HG03064 (cell line): ENCODE data around the gene SYPL1.
"Not testable (repeated sequence)": the region's sequence is repeated elsewhere in the genome, so short reads cannot be mapped to it uniquely, and the experiment has no call there.

Experiments used
- ATAC-seq: cut with Tn5 transposase; IDR thresholded peaks from one replicate; pipeline ENCODE4 v1.9.1; 2021; ENCODE audit warnings: low read depth; ENCODE audit not compliant: unreplicated experiment

SYPL1 gene

DNA sequence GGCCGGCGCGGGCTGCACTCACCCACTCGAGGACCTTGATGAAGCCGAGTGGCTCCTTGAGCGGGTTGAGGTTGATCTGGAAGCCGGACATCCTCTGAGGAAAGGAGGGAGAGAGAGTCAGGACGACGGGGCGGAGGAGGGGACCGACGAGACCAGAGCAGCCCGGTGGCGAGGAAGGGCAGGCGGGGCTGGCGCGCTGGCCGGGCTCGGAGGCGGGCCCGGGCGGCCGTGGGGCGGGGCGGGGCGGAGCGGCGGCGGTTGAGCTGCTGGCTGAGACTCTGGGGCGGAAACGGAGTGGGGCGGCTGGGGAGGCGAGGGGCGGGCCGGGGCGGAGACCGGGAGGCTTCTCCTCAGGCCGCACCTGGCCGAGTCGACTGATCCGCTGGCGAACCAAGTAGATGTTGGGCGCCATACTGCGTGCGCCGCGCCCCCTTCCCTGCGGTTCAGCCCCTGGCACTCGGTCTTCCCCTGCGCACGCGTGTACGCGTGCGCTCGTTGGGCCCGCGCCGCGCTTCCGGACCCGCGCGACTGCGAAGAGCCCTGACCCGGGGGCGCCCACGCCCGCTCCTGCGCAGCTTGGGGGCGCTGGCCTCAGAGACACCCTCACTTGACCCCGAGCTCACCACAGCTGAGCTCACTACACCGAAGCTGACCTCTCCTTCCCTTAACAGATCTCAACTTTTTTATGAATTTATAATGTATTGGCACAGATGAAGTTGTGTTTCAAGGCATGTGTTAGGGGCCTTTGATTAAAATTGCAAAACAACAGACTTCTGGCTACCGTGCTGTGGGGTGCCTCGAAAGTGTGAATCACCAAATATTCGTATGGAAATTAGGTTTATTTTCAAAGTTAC is at the start of gene SYPL1:
TSS of gene SYPL1 (minus strand) at position 195 of the 854 bp plus-strand sequence. CDS start at position 91, 104 bp downstream.
- ATAC-seq = peak; percentile 67

DNA sequence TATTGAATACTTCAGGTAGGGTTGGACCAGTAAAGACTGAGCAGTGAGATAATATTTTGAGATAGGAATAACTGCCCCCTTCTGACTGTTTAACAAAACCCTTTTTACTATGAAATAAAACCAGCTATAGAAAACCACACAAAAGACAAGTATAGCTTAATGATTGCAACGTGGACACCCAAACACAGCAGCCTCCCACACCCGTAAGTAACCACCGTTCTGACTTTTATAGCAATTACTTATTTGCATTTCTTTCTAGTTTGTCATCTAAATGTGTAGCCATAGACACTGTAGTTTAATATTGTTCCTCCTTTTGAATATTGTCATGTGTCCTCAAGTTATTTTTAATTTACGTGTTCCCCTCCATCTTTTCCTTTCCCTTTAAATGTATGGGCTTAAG is 42.9 kb upstream of the SYPL1 start:
- ATAC-seq = no peak

DNA sequence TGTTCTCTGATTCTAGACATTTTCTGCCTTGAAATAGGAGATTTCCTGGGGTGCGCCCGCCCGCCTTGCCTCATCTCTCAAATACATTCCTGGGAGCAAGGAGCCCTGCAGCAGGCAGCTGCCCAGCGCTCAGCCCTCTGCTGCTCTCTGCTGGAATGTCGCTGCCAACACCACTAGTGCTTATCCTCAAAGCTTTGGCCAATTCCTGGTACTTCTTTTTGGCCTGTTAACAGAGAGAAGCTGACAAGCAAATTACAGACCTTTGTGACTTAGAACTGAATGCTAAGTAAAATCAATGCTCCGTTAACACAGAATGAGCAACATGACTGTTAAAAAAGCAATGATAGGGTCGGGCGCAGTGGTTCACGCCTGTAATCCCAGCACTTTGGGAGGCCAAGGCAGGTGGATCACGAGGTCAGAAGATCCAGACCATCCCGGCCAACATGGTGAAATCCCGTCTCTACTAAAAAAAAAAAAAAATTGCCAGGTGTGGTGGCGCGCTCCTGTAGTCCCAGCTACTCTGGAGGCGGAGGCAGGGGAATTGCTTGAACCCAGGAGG is 41.9 kb upstream of the SYPL1 start:
- ATAC-seq = no peak

DNA sequence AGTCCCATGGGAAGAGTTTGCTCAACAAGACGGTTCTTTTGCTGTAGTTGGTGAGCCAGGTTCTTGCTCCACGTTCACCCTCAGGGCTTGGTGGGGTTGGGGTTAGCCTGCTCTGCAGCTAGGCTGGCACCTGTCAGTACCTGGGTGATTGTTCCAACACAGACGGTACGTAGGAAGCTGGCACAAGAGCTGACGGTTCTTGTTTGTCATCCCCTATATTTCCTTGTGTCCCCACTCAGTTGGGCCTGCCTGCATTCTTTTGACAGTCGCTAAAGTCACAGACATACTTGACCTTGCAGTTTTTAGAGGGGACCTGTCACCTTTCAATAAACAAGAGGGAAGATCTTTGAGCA is 40.2 kb upstream of the SYPL1 start:
- ATAC-seq = no peak

DNA sequence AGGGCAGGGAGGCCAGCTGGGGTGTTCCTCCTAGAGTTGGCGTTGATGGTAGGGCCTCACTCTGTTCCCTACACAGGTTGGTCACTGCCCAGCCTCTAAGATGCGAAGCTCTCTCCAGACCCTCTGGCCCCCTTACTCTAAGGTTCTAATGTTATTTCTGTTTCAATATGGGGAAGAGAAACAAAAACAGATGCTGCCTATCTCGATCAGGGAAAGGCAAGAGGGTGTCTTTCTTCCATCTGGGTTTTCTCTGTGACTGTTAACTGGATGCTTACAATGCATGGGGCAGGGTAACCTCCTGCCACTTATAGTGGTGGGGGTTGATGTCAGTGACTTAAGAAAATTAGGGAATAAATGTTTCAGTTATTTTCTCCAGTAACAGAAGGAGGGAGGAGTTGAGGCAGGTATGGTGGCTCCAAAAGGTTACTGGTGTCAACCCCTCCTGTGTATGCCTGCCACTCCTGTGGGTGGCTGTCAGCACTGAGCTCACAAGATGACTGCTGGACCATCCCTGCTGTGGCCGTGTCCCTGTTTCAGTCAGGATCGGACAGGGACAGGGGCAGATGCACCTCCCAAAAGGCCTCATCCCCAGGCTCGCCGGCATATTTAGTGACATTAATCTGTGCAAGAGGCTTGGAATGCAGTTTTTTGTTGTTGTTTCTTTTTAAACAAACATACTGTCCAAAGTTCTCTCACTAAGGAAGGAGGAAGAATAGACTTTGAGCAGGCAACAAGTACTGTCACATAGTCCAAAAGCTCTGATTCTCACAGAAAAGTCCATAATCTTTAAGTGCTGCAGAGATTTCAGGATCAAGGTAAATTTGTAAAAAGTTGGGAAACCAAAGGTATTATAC is 39.6 kb upstream of the SYPL1 start:
- ATAC-seq = no peak

DNA sequence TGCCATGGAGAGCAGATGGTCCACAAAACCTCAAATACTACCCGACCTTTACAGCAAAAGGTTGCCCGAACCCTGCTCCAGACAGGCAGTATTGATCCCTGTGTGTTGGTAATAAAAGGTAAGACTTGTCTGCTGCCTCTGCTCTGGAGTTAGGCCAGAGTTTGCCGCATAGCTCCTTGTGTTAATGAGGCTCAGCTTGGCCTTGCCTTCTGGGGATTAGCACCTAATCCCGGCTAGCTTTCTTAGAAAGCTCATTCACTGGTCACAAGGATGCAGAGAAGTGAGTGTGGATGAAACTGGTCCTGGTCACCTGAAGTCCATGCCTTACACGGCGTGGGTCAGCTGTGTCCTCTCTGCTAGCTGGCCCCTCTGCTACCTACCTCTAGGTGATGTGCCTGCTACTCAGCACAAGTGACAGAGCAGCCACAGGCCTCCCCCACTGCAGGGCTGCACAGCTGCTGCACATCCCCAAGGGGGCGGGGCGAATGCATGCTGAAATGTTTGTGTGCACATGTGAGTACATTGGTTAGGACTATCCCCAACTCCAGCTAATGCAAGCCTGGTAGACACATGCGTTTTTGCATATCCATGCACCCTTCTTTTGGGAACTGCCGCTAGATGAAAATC is 31.7 kb upstream of the SYPL1 start:
- no peak for ATAC-seq

DNA sequence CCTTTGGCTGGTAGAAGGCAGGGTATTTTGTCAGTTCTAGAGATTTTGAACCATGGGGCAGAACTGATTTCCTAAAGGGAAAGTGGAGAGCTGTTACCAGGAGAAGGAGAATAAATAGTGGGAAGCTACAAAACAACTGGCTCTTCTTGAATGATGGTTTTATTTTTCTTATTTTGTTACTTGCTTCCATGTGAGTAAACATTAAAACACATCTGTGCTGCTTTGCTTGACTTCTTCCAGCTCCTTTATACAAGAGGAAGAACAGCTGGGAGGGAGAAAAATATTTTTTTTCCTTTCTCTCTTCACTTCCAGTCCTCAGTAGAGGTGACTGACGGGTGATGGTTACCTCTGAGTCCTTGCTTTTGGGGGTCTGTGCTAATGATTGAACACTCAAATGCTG is 30.0 kb upstream of the SYPL1 start:
- ATAC-seq = no peak

DNA sequence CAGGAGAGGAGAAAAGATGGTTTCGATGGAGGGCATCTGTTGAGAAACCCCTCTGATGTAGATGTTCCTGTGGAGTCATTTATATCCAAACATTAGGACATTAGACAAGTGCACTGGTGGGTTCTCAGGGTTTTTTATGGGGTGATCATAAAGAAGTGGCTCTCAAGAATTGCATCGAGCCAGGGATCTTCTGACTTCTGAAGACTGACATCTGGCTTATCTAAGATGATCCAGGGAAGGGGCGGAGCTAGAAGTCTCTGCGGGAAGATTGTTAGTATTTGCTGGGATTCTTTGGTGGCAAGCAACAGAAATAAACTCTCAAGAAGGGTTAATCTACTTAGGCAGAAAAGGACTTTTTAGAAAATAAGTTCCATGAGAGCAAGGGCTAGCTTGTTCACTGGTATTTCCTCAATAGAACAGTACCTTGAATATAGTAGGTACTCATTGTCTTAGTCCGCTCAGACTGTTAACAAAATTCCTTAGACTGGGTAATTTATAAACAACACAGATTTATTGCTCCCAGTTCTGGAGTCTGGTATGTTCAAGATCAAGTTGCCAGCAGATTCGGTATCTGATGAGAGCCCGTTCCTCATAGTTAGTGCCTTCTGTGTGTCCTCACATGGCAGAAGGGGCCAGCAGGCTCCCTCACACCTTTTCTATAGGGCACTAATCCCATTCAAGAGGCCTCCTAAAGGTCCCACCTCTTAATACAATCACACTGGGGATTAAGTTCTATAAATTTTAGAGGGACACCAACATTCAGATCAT is 28.5 kb upstream of the SYPL1 start:
- no peak for ATAC-seq

DNA sequence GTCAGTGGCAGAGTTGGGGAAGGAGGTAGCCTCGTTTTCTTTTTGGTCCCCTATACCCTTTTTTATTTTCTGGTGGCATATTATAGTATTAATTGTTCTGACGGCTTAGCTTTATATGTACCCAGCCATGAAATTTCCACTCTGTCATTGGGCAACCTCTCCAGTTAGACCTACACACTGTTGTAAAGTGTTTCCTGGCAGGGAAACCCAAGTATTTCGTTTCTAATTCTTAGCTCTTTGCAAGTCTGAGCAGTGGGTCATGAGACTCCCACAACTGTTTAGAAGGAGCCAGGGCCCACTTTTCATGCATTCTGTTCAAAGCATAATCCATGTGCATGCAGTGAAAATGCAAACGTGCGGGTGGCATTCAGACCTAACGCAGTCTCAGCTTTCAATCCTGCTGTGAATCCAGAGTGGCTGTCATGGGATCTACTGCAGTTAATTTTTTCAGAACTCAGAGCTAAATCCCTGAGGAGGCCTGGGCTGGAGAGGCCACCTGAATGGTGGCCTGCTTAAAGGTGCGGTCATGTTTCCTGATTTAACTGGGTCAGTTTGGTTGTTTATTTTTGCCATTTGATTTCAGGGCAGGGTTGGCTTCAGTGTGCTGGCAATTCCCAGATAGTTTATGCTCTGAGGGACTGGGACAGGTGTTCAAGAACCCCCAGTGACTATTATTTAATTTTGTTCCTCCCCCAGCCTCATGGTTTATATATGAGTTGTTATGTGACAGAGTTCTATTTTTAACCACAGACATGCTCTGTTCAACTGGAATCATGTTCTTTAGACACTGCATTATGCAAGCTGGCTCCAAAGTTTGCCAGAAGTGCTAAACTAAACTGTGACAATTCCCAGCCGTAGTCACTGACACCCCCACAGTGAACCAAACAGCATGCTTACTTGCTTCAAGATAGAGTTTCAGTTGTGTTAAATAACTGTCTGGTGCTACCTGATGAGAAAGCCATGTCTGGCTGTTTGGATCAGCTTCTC is 27.4 kb upstream of the SYPL1 start:
- no peak for ATAC-seq

DNA sequence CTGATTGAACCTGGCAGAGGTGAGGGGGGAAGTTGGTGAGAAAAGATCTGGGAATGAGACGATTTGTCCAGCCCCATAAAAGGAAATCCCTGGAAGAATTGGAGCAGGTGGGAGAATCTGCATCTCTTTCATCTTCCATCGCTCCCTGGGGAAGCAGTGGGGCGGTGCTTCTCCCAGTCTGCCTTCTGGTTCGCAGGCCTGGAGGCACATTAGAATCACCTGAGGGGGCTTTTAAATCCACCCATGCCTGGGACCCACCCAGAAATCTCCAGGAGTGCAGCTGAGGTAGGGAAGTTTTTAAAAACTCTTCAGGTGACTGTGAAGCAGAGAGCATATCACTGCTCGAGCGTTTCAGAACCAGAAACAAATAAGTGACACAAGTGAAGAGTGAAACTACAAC is 26.7 kb upstream of the SYPL1 start:
- no peak for ATAC-seq

DNA sequence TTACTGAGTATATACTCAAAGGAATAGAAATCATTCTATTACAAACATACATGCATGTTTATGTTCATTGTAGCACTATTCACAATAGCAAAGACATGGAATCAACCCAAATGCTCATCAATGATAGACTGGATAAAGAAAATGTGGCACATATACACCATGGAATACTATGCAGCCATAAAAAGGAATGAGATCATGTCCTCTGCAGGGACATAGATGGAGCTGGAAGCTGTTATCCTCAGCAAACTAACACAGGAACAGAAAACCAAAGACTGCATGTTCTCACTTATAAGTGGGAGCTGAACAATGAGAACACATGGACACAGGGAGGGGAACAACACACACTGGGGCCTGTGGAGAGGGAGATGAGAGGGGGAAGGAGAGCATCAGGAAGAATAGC is 26.1 kb upstream of the SYPL1 start:
- ATAC-seq = not testable (repeated sequence)

DNA sequence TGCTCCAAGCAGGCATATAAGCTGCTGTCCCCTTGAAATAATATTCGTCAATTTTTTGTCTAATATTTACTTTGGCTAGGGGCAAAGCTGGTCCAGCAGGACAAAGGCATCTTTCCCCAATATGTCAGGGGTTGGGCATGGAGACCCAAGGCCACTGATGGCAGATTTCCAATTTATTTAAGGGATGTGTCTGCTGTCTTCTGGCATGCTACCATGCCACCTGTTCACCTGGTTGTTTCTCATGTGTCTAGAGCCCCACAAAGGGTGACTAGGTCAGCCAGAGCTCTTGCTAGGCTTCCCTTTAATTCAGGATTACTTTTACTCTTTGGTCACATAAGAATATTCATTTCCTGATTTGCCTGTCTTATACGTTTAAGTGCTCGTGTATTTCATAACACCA is 22.1 kb upstream of the SYPL1 start:
- no peak for ATAC-seq

DNA sequence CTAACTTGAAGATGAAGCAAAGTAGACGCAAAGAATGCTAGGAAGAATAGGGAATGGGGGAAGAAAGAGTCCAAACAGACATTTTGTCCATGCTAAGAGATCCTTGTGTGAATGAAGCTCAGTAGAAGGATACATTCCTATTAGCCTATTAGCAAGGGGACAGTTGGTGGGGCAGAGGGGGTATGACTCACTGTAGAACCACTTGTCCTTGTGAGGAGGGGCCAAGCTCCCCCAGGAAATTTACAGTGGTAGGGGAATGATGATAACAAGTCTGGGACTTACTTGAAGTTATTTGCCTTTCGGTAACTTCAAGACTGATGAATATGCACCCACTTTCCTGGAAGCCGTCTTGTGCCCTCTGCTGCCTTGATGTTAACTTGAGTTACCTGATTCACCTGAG is 17.2 kb upstream of the SYPL1 start:
- no peak for ATAC-seq

DNA sequence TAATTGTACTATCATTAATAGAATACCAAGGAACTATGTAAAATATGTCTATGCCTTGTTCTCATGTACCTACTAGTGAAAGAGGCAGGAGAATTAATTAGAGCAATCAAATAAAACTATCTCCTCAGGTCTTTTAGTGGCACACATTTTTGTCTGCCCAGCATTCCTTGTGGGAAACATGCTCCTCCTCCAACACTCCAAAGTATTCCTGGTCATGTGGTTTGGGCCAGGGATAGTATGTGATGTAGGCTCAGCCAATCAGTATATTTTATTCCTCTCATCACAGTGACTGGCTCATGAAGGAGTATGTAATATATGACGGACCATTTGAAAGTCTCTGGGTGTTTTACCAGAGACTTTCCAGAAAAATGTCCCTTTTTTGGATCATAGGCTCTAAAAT is 16.7 kb upstream of the SYPL1 start:
- ATAC-seq = no peak

DNA sequence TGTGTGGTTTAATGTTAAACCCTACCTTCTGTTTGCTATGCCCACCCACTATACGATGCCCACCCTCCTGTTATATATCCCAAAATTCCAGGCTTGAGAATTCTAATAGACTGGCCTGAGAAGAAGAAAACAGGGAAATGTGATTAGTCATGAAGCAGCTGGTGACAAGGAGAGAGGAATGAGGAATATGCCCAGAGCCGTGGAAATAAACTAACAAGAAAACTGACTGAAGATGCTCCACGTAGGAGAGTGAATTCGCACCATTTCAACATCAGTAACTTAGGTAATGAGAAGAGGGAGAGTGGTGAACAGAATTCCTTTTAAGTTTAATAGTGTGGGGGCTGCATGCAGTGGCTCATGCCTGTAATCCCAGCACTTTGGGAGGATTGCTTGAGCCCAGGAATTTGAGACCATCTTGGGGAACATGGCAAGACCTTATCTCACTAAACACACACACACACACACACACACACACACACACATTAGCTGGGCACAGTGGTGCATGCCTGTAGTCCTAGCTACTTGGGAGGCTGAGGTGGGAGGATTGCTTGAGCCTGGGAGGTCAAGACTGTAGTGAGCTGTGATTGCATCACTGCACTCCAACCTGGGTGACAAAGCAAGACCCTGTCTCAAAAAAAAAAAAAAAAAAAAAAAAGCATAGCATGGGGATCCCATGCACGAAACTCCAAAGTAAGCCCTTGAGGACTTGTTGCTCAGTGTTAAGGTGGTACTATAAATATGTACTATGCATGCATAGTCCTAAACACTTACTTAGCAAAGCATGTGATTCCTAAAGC is 16.1 kb upstream of the SYPL1 start:
- ATAC-seq = no peak

DNA sequence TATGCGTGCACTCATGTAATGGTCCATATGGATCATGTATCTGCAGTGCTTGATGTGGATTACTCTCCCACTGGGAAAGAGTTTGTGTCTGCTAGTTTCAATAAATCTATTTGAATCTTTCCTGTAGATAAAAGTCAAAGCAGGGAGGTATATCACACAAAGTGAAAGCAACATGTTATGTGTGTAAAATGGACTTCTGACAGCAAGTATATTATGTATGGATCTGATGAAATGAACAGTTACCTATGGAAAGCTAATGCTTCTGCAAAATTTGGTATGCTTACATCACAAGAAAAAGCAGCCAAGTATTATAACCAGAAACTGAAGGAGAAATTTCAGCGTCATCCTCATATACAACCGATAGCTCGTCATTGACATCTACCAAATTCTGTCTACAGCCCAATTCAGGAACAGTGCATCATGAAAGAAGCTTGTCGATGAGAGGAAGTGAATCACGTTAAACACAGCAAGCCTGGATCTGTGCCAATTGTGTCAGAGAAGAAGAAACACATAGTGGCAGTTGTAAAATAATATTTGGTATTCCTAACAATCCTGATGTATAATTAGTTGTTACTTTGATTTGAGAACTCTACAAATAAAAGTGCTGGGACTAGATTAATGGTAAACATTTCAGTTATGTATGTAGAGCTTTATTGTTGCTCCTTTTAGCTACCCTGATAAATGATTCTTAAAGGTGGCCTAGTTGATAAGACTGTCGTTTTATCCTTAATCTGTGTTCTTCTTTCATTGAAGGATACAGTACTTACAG is 14.2 kb upstream of the SYPL1 start:
- no peak for ATAC-seq

DNA sequence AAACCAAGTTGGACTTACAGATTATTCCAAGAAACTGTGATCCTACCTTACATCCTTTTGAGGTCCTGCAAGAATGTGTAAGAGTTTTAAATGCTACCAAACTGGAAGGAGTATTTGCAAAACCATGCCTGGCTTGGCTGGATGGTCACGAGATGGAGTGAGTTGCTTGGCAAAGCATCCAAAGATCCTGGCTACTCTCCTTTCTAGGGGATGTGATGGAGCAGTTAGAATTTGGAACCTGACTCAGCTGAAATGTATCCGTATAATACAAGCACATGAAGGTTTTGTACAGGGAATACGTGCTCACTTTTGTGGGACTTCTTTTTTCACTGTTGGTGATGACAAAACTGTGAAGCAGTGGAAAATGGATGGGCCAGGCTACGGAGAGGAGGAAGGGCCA is 13.3 kb upstream of the SYPL1 start:
- ATAC-seq = no peak

DNA sequence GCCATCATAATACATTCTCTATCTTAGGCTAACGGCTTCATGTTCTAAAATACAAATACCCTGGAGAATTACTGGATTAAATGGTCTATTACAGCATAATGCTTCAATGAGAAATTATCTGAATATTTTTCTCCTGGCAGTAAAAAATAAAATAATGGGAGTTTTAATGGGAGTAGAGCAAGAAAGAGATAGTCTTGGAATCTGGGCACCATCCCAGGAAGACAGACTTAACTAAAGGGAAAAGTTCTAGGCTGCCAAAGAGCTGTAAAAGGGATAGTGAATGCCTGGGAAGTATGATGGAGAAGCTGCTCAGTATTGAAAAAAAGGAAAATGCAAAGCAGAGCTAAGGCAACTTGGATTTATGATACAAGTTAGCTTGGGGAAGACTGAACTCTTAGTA is 12.1 kb upstream of the SYPL1 start:
- no peak for ATAC-seq
